Fibroblast of lung (primary cell): ENCODE results near the gene DGKG. TPM values are rescaled to one million over a fixed set of nuclear protein-coding genes. Genes with fewer than 3 reads are reported as not detected.

Experiments
- DNase-seq, 2 donors: peaks; one replicate each; pipeline versions ENCODE4 v3.0.0 to v3.0.0-alpha.2; 2010; ENCODE audit warnings: low read depth in 2 of 2
- H2AFZ ChIP-seq: 2 replicates; pipeline ENCODE4 v1.5.1; 2012; ENCODE audit warnings: low read length, control low read depth, inconsistent platforms
- H3K27ac ChIP-seq: 2 replicates; pipeline ENCODE4 v1.5.1; 2011; ENCODE audit warnings: low read length, control low read depth; ENCODE audit not compliant: insufficient read depth
- H3K27me3 ChIP-seq: 2 replicates; pipeline ENCODE4 v1.5.1; 2011; ENCODE audit warnings: mild to moderate bottlenecking, low read length; ENCODE audit not compliant: control insufficient read depth, insufficient read depth
- H3K36me3 ChIP-seq: 2 replicates; pipeline ENCODE4 v1.5.1; 2011; ENCODE audit warnings: low read length; ENCODE audit not compliant: control insufficient read depth, insufficient read depth
- H3K4me1 ChIP-seq: 2 replicates; pipeline ENCODE4 v1.5.1; 2011; ENCODE audit warnings: low read length; ENCODE audit not compliant: control insufficient read depth, insufficient read depth; ENCODE audit errors: extremely low read depth
- H3K4me2 ChIP-seq: 2 replicates; pipeline ENCODE4 v1.5.1; 2011; ENCODE audit warnings: low read length, control low read depth; ENCODE audit not compliant: insufficient read depth; ENCODE audit errors: extremely low read depth
- H3K4me3 ChIP-seq, 4 experiments: fragments of 200-600 bp in 1 of 4; sonication (generic) in 1 of 4; replicated peaks in 1 of 4; 2 replicates each; pipeline ENCODE4 v1.5.1; 2011 to 2016; ENCODE audit warnings: low read length in 4 of 4, low read depth in 3 of 4, mild to moderate bottlenecking in 3 of 4, control low read depth in 2 of 4, inconsistent platforms in 1 of 4, mixed read lengths in 1 of 4; ENCODE audit not compliant: insufficient read depth in 1 of 4; ENCODE audit errors: control extremely low read depth in 1 of 4
- H3K79me2 ChIP-seq: 2 replicates; pipeline ENCODE4 v1.5.1; 2012; ENCODE audit warnings: mild to moderate bottlenecking, low read length, inconsistent platforms; ENCODE audit not compliant: control insufficient read depth, insufficient read depth
- H3K9ac ChIP-seq: 2 replicates; pipeline ENCODE4 v1.5.1; 2011; ENCODE audit warnings: mild to moderate bottlenecking, low read length, control low read depth; ENCODE audit not compliant: insufficient read depth
- H3K9me3 ChIP-seq: 2 replicates; pipeline ENCODE4 v1.5.1; 2012; ENCODE audit warnings: low read depth, low read length; ENCODE audit not compliant: control insufficient read depth, insufficient read depth
- H4K20me1 ChIP-seq: 2 replicates; pipeline ENCODE4 v1.5.1; 2011; ENCODE audit warnings: low read length; ENCODE audit not compliant: control insufficient read depth, insufficient read depth; ENCODE audit errors: extremely low read depth
- CTCF ChIP-seq, 2 donors: IDR thresholded peaks in 1 of 2; conservative IDR thresholded peaks in 1 of 2; 1 replicate in 1 of 2; 2 replicates in 1 of 2; pipeline ENCODE4 v1.5.1; 2011 to 2012; ENCODE audit warnings: low read length in 2 of 2, control low read depth in 1 of 2, inconsistent platforms in 1 of 2, low read depth in 1 of 2, mild to moderate bottlenecking in 1 of 2
- EZH2 ChIP-seq: IDR thresholded peaks from 2 replicates; pipeline ENCODE4 v1.5.1; 2012; ENCODE audit warnings: low read length, control low read depth, mild to moderate bottlenecking; ENCODE audit errors: missing control alignments
- polyA plus RNA-seq, 2 donors: library from polyadenylated mRNA; depleted of rRNA in 1 of 2; stranded (reverse) in 1 of 2; unstranded in 1 of 2; fragments of >200 nt; gene quantifications; 2 replicates each; pipeline ENCODE4 v1.2.1, GENCODE V29; 2011 to 2012; ENCODE audit warnings: missing spikeins in 1 of 2
- total RNA-seq: library from RNA; depleted of rRNA; stranded (reverse); fragments of >200 nt; gene quantifications from 2 replicates; pipeline ENCODE4 v1.2.1, GENCODE V29; 2014

Gene DGKG
- total and polyA plus RNA-seq, 2 donors (not counting 1 experiment from before 2014, with no cell fraction given) = 3.7 to 4.8 TPM

- Histone ChIP-seq H3K4me2 (no peak overlapping the region), H4K20me1 (no peaks in the 10 kb centered on the region), H3K9ac (no peak overlapping the region), H3K27ac (no peak overlapping the region), H3K36me3 (no peaks in the 10 kb centered on the region), H2AFZ (no peak overlapping the region), H3K4me1 (no peaks in the 10 kb centered on the region), H3K79me2 (no peaks in the 10 kb centered on the region), H3K27me3 (no peaks in the 10 kb centered on the region), H3K4me3 (no peak overlapping the region), H3K9me3 (no peaks in the 10 kb centered on the region)
- DNase-seq = no peak
- no peak for TF ChIP-seq EZH2
- no peak for TF ChIP-seq CTCF (conservative IDR thresholded peaks at IDR 0.05 in 1 of 2, IDR thresholded peaks at IDR 0.05 in 1 of 2; ENCODE audit: low read depth in 1 of 2, low read length in 2 of 2)
Observed at GRCh38 chr3:186149319-186149960, 212.6 kb downstream of the DGKG start.

- no peaks in the 10 kb centered on the region for H3K79me2 ChIP-seq
- TF ChIP-seq CTCF (conservative IDR thresholded peaks at IDR 0.05 in 1 of 2, IDR thresholded peaks at IDR 0.05 in 1 of 2; ENCODE audit: low read depth in 1 of 2, low read length in 2 of 2) = no peak
- no peak for TF ChIP-seq EZH2
- no peak overlapping the region for H3K4me2 ChIP-seq
- no peaks in the 10 kb centered on the region for H3K27me3 ChIP-seq
- H3K27ac ChIP-seq = no peak overlapping the region
- no peak for DNase-seq
- H3K9me3 ChIP-seq = no peaks in the 10 kb centered on the region
- H3K4me3 ChIP-seq = no peak overlapping the region
- no peak overlapping the region for H2AFZ ChIP-seq
- H3K4me1 ChIP-seq = no peaks in the 10 kb centered on the region
- no peaks in the 10 kb centered on the region for H4K20me1 ChIP-seq
- H3K9ac ChIP-seq = no peak overlapping the region
- H3K36me3 ChIP-seq = no peaks in the 10 kb centered on the region
Observed at GRCh38 chr3:186144257-186144656, 217.8 kb downstream of the DGKG start.

GRCh38 chr3:186143250-186143649, 218.8 kb downstream of the DGKG start:
- no peak for TF ChIP-seq CTCF (conservative IDR thresholded peaks at IDR 0.05 in 1 of 2, IDR thresholded peaks at IDR 0.05 in 1 of 2; ENCODE audit: low read depth in 1 of 2, low read length in 2 of 2)
- no peak for TF ChIP-seq EZH2
- H3K9me3 ChIP-seq = no peaks in the 10 kb centered on the region
- no peak for DNase-seq
- H3K36me3 ChIP-seq = no peaks in the 10 kb centered on the region
- H3K27ac ChIP-seq = no peak overlapping the region
- H3K4me3 ChIP-seq = no peak overlapping the region
- H2AFZ ChIP-seq = no peak overlapping the region
- H4K20me1 ChIP-seq = no peaks in the 10 kb centered on the region
- no peaks in the 10 kb centered on the region for H3K4me1 ChIP-seq
- no peak overlapping the region for H3K9ac ChIP-seq
- no peak overlapping the region for H3K4me2 ChIP-seq
- no peaks in the 10 kb centered on the region for H3K27me3 ChIP-seq
- no peaks in the 10 kb centered on the region for H3K79me2 ChIP-seq
